HG03571 (cell line): ENCODE results near the gene DNAJC4.

ENCODE experiments used
- ATAC-seq: cut with Tn5 transposase; IDR thresholded peaks from one replicate; pipeline ENCODE4 v1.9.1; 2021; ENCODE audit not compliant: unreplicated experiment

The DNAJC4 gene

GRCh38 chr11:64255135-64256128, 25.1 kb downstream of the DNAJC4 start:
- ATAC-seq = no peak

- ATAC-seq = no peak
Measured at GRCh38 chr11:64256300-64256699, 26.0 kb downstream of the DNAJC4 start.

GRCh38 chr11:64258356-64258755, 28.0 kb downstream of the DNAJC4 start:
- no peak for ATAC-seq

GRCh38 chr11:64258946-64259532, 28.7 kb downstream of the DNAJC4 start:
- ATAC-seq = no peak

- ATAC-seq = no peak
Measured at GRCh38 chr11:64259533-64260067, 29.3 kb downstream of the DNAJC4 start.

- ATAC-seq = no peak
Measured at GRCh38 chr11:64260147-64260708, 29.9 kb downstream of the DNAJC4 start.

- no peak for ATAC-seq
Measured at GRCh38 chr11:64261556-64262080, 31.3 kb downstream of the DNAJC4 start.

- no peak for ATAC-seq
Measured at GRCh38 chr11:64262271-64263002, 32.1 kb downstream of the DNAJC4 start.

GRCh38 chr11:64263021-64263946, 32.9 kb downstream of the DNAJC4 start:
- no peak for ATAC-seq

- no peak for ATAC-seq
Measured at GRCh38 chr11:64263947-64264317, 33.6 kb downstream of the DNAJC4 start.

- ATAC-seq = no peak
Measured at GRCh38 chr11:64264371-64264852, 34.1 kb downstream of the DNAJC4 start.

- no peak for ATAC-seq
Measured at GRCh38 chr11:64265176-64266160, 35.1 kb downstream of the DNAJC4 start.

GRCh38 chr11:64266339-64266738, 36.0 kb downstream of the DNAJC4 start:
- ATAC-seq = no peak

- no peak for ATAC-seq
Measured at GRCh38 chr11:64267207-64267945, 37.0 kb downstream of the DNAJC4 start.

- ATAC-seq = no peak
Measured at GRCh38 chr11:64268025-64268892, 37.9 kb downstream of the DNAJC4 start.

GRCh38 chr11:64268893-64269539, 38.7 kb downstream of the DNAJC4 start:
- peak; percentile 14 for ATAC-seq
